ENCODE measurements around the gene ZNF484.

DNA sequence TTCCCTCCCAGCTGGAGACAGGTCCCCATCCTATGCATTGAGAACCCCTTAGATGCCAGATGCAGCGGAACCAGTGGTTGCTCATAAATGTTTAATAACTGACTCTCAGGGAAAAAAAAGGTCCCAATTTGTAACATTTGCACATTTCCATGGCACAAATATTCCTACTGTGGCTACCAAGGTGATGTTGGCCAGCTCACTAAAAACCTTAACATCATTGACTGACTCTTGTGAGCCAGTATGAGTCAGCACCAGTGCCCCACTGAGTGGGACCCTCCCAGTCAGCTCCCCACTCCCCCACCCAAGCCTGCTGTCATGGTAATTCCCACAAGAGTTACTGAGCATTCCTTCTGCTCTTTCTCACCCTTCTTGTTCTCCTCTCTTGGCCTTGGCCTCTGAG, 42.6 kb upstream of the ZNF484 start:
- TF ChIP-seq, protein P1, sequence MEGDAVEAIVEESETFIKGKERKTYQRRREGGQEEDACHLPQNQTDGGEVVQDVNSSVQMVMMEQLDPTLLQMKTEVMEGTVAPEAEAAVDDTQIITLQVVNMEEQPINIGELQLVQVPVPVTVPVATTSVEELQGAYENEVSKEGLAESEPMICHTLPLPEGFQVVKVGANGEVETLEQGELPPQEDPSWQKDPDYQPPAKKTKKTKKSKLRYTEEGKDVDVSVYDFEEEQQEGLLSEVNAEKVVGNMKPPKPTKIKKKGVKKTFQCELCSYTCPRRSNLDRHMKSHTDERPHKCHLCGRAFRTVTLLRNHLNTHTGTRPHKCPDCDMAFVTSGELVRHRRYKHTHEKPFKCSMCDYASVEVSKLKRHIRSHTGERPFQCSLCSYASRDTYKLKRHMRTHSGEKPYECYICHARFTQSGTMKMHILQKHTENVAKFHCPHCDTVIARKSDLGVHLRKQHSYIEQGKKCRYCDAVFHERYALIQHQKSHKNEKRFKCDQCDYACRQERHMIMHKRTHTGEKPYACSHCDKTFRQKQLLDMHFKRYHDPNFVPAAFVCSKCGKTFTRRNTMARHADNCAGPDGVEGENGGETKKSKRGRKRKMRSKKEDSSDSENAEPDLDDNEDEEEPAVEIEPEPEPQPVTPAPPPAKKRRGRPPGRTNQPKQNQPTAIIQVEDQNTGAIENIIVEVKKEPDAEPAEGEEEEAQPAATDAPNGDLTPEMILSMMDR (IDR thresholded peaks at IDR 0.05) = no peak
- TF ChIP-seq POLR2A (IDR thresholded peaks at IDR 0.05) (no peak), POLR2AphosphoS5 (IDR thresholded peaks at IDR 0.05) (no peak), EP300 (IDR thresholded peaks at IDR 0.05) (no peak)
